Mucosa of stomach (tissue), 1 donor: ENCODE measurements around the gene NFAM1.

Experiments used
- H3K27me3 ChIP-seq: one replicate; pipeline ENCODE4 v1.7.0; 2013; ENCODE audit warnings: mild to moderate bottlenecking, low read length; ENCODE audit not compliant: control insufficient read depth, insufficient read depth
- H3K36me3 ChIP-seq: one replicate; pipeline ENCODE4 v1.7.0; 2013; ENCODE audit warnings: low read length; ENCODE audit not compliant: control insufficient read depth, insufficient read depth
- H3K4me1 ChIP-seq: one replicate; pipeline ENCODE4 v1.7.0; 2013; ENCODE audit warnings: mild to moderate bottlenecking, low read length; ENCODE audit not compliant: control insufficient read depth, insufficient read depth
- H3K4me3 ChIP-seq: one replicate; pipeline ENCODE4 v1.7.0; 2013; ENCODE audit warnings: low read length
- H3K9ac ChIP-seq: one replicate; pipeline ENCODE4 v1.7.0; 2013; ENCODE audit warnings: mild to moderate bottlenecking, low read length, moderate library complexity
- H3K9me3 ChIP-seq: one replicate; pipeline ENCODE4 v1.7.0; 2013; ENCODE audit warnings: mild to moderate bottlenecking, low read length, moderate library complexity; ENCODE audit not compliant: control insufficient read depth
- donor health status: Pancreatic carcinoma.

NFAM1 gene

GRCh38 chr22:42452456-42452855 lies 20.3 kb upstream of the NFAM1 start:
- Histone ChIP-seq H3K9ac (no peak overlapping the region), H3K4me1 (no peaks in the 10 kb centered on the region), H3K36me3 (no peaks in the 10 kb centered on the region), H3K4me3 (no peak overlapping the region), H3K27me3 (no peaks in the 10 kb centered on the region), H3K9me3 (no peaks in the 10 kb centered on the region)

- Histone ChIP-seq H3K4me3 (no peak overlapping the region), H3K27me3 (no peaks in the 10 kb centered on the region), H3K4me1 (no peaks in the 10 kb centered on the region), H3K9ac (no peak overlapping the region), H3K9me3 (no peaks in the 10 kb centered on the region), H3K36me3 (no peaks in the 10 kb centered on the region)
Measured at GRCh38 chr22:42451499-42452145, 19.4 kb upstream of the NFAM1 start.

- no peak overlapping the region for H3K4me3 ChIP-seq
- no peaks in the 10 kb centered on the region for H3K4me1 ChIP-seq
- H3K27me3 ChIP-seq, result no peaks in the 10 kb centered on the region
- H3K36me3 ChIP-seq, result no peaks in the 10 kb centered on the region
- no peak overlapping the region for H3K9ac ChIP-seq
- H3K9me3 ChIP-seq, result no peaks in the 10 kb centered on the region
Measured at GRCh38 chr22:42450862-42451261, 18.7 kb upstream of the NFAM1 start.

GRCh38 chr22:42446151-42446550 lies 13.9 kb upstream of the NFAM1 start:
- Histone ChIP-seq H3K4me3 (no peak overlapping the region), H3K4me1 (peaks cover 18% of the 10 kb centered on the region), H3K27me3 (no peaks in the 10 kb centered on the region), H3K9me3 (no peaks in the 10 kb centered on the region), H3K9ac (no peak overlapping the region), H3K36me3 (no peaks in the 10 kb centered on the region)

- no peaks in the 10 kb centered on the region for H3K9me3 ChIP-seq
- H3K9ac ChIP-seq, result peak overlapping the region; percentile 38
- peaks cover 28% of the 10 kb centered on the region for H3K4me1 ChIP-seq
- no peaks in the 10 kb centered on the region for H3K36me3 ChIP-seq
- H3K27me3 ChIP-seq, result no peaks in the 10 kb centered on the region
- H3K4me3 ChIP-seq, result peak overlapping the region; percentile 6
Measured at GRCh38 chr22:42444077-42444904, 12.1 kb upstream of the NFAM1 start.

GRCh38 chr22:42443240-42444076 lies 11.3 kb upstream of the NFAM1 start:
- peaks cover 28% of the 10 kb centered on the region for H3K4me1 ChIP-seq
- H3K9me3 ChIP-seq, result no peaks in the 10 kb centered on the region
- H3K4me3 ChIP-seq, result peak overlapping the region; percentile 6
- H3K36me3 ChIP-seq, result no peaks in the 10 kb centered on the region
- no peaks in the 10 kb centered on the region for H3K27me3 ChIP-seq
- H3K9ac ChIP-seq, result peak overlapping the region; percentile 38

GRCh38 chr22:42442748-42443147 lies 10.5 kb upstream of the NFAM1 start:
- Histone ChIP-seq H3K36me3 (no peaks in the 10 kb centered on the region), H3K9ac (no peak overlapping the region), H3K9me3 (no peaks in the 10 kb centered on the region), H3K27me3 (no peaks in the 10 kb centered on the region), H3K4me3 (no peak overlapping the region), H3K4me1 (peaks cover 32% of the 10 kb centered on the region)

- peaks cover 40% of the 10 kb centered on the region for H3K4me1 ChIP-seq
- H3K27me3 ChIP-seq, result no peaks in the 10 kb centered on the region
- no peaks in the 10 kb centered on the region for H3K36me3 ChIP-seq
Measured at GRCh38 chr22:42440728-42441127, 8.5 kb upstream of the NFAM1 start.

GRCh38 chr22:42439821-42440674 lies 7.8 kb upstream of the NFAM1 start:
- Histone ChIP-seq H3K4me3 (no peak overlapping the region), H3K4me1 (peaks cover 38% of the 10 kb centered on the region), H3K9me3 (no peaks in the 10 kb centered on the region), H3K9ac (no peak overlapping the region), H3K27me3 (no peaks in the 10 kb centered on the region), H3K36me3 (no peaks in the 10 kb centered on the region)

More at GRCh38 chr22:42440728-42441127, 8.5 kb upstream of the NFAM1 start:
- H3K9me3 ChIP-seq, result no peaks in the 10 kb centered on the region
- no peak overlapping the region for H3K4me3 ChIP-seq
- H3K9ac ChIP-seq, result no peak overlapping the region

GRCh38 chr22:42439021-42439567 lies 6.9 kb upstream of the NFAM1 start:
- Histone ChIP-seq H3K9ac (no peak overlapping the region), H3K9me3 (no peaks in the 10 kb centered on the region), H3K27me3 (no peaks in the 10 kb centered on the region), H3K4me1 (peaks cover 28% of the 10 kb centered on the region), H3K4me3 (no peak overlapping the region), H3K36me3 (no peaks in the 10 kb centered on the region)

GRCh38 chr22:42438293-42438650 lies 6.1 kb upstream of the NFAM1 start:
- no peaks in the 10 kb centered on the region for H3K9me3 ChIP-seq
- no peak overlapping the region for H3K4me3 ChIP-seq
- peak overlapping the region; percentile 49 for H3K9ac ChIP-seq
- H3K27me3 ChIP-seq, result peaks cover 1% of the 10 kb centered on the region
- no peaks in the 10 kb centered on the region for H3K36me3 ChIP-seq
- peaks cover 22% of the 10 kb centered on the region for H3K4me1 ChIP-seq
